ENCODE measurements around the gene SH3RF3.

Gene SH3RF3

GRCh38 chr2:109436610-109437225, 307.7 kb downstream of the SH3RF3 start:
- DNase-seq (ENCODE audit: low spot score) = no peak

DNA sequence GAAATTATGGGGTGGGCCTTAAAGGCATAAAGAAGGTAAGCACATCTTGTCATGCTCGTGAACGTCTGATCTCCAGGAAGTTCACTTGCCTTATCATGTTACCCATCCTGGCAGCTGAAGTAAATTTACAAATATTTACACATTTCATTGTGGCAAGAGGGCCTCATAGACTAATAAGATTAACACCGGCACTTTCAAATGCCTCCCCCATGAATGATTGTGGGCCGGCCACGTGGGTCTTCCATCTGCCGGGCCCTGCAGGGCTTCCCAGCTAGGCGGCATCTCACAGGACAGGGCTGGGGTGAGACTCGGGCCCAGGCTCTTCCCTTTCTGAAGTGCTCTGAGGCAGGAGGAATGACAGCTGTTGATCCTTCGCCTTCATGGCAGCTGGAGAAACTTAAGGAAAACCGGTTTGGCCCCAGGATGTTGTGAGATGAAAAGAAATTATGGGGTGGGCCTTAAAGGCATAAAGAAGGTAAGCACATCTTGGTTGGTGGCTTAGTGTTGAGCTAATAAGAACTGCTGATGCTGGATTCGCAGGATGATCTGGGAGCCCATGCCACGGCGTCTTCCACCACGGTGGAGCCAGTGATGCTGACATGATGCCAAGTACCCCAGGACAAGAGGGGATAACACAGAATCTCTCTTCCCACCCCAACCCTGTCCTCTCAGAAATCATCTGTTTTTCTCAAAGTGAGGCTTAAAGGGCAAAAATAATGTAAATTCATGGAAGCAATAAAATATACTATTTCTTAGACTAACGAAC, 308.5 kb downstream of the SH3RF3 start:
- no peak for DNase-seq (ENCODE audit: low spot score)

- DNase-seq (ENCODE audit: low spot score) = no peak
Observed at GRCh38 chr2:109438146-109438545, 309.1 kb downstream of the SH3RF3 start.

DNA sequence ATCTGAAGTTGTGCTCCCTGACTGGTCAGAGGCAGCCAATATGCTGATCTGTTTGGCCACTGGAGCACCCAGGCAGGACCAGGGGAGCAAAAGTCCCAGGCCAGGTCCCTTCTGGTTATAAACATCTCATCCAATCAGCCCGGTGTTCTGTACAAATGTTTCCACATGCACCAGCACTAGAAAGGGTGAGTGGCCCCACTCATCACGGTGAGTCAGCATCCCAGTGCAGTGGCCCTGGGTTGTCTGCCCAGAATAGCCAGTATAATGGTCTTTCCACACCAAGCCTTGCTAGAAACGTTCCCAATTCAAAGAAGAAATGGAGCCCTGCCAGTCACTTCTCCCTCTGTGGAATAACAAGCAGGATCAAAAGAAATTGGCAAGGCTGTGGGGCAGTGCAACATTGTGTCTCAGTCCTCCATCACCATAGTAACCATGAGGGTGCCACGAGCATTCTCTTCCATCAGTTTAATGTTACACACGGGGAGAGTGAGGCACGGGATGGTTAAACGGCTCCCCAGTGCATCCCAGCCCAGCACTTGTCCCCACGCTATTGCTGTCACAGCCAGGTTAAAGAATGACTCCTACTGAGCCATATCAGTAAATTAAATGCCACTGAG, 309.9 kb downstream of the SH3RF3 start:
- DNase-seq (ENCODE audit: low spot score) = no peak

DNA sequence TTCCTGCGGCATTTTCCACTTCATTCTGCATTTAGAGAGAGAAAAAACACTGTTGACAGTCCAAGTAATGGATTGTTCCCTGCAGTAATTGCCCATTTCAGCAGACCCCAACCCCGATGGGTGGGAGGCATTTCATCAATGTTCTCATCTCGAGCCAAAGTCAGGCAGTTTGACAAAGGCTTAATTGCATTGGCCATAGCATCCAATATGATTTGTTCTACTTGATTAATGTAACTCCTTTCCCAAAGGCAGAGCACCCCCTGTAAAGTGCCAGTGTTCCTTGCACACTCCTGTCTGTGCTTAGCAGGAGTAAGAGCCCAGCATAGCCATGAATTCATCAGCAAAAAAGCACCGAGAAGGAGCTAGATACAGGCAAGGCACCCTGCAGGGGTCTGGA, 310.4 kb downstream of the SH3RF3 start:
- DNase-seq (ENCODE audit: low spot score) = no peak

- no peak for DNase-seq (ENCODE audit: low spot score)
Observed at GRCh38 chr2:109439986-109440385, 311.0 kb downstream of the SH3RF3 start.

- no peak for DNase-seq (ENCODE audit: low spot score)
Observed at GRCh38 chr2:109440499-109441156, 311.6 kb downstream of the SH3RF3 start.

- DNase-seq (ENCODE audit: low spot score) = no peak
Observed at GRCh38 chr2:109442715-109443319, 313.8 kb downstream of the SH3RF3 start.

DNA sequence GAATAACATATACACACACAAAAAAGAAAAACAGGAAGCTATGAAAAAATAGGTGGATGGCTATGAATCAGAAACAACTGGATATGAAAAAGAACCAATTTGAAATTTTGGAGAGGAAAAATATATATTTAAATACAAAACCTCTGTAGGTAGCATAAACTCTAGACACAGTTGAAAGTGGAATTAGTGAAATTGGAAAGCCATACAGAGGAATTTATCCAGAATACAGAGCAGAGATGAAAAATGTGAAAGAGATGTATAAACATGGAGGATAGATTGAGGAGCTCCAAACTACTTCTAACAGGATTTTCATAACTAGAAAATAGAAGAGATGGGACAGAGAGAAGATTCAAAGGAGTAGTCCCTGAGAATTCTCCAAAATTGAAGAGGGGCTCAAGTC, 315.9 kb downstream of the SH3RF3 start:
- DNase-seq (ENCODE audit: low spot score) = no peak

DNA sequence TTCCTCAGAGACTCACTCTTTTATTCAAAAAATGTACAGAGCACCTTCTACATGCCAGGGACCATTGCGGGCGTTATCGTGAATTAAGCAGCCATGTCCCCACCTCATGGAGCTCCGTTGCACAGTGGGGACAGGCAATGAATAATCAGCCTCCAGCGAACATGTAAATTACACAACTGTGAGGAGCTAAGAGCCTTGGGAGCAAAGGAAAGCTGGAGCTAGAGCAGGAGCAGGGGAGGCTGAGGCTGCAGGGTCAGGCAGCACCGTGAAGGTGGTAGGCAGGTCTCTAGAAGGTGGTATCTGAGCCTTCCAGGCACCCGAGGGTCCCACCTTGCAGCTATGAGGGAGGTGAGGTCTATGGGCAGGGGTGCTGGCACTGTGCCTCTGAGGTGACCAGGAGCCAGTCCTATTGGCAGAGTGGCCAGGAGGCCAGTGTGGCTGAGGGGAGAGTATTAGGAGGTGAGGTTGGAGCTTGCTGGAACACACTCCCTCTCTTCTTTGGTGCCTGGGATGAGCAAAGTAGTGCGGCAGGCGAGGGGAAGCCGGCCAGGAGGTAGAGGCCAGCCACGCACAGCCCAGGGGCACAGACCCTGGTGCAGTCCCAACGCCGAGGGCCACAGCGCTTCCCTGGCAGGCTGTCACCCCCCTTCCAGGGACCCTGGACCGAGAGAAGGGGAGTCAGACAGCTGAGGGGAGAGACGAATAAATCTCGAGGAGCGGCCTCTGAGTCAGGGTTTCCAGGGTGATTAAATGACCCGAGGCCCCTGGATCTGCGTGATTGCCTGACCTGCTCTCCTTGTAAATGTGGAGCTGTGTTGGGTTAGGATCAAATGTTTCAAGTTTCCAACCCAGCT, 317.5 kb downstream of the SH3RF3 start:
- DNase-seq (ENCODE audit: low spot score) = no peak

GRCh38 chr2:109447251-109447661, 318.3 kb downstream of the SH3RF3 start:
- DNase-seq (ENCODE audit: low spot score) = no peak

- no peak for DNase-seq (ENCODE audit: low spot score)
Observed at GRCh38 chr2:109447776-109448175, 318.8 kb downstream of the SH3RF3 start.

GRCh38 chr2:109448207-109448606, 319.2 kb downstream of the SH3RF3 start:
- no peak for DNase-seq (ENCODE audit: low spot score)

GRCh38 chr2:109448946-109449788, 320.2 kb downstream of the SH3RF3 start:
- peak; percentile 9 for DNase-seq (ENCODE audit: low spot score)

- DNase-seq (ENCODE audit: low spot score) = no peak
Observed at GRCh38 chr2:109450574-109451273, 321.7 kb downstream of the SH3RF3 start.

- no peak for DNase-seq (ENCODE audit: low spot score)
Observed at GRCh38 chr2:109451671-109452070, 322.7 kb downstream of the SH3RF3 start.

GRCh38 chr2:109452318-109453305, 323.6 kb downstream of the SH3RF3 start:
- DNase-seq (ENCODE audit: low spot score) = no peak

DNA sequence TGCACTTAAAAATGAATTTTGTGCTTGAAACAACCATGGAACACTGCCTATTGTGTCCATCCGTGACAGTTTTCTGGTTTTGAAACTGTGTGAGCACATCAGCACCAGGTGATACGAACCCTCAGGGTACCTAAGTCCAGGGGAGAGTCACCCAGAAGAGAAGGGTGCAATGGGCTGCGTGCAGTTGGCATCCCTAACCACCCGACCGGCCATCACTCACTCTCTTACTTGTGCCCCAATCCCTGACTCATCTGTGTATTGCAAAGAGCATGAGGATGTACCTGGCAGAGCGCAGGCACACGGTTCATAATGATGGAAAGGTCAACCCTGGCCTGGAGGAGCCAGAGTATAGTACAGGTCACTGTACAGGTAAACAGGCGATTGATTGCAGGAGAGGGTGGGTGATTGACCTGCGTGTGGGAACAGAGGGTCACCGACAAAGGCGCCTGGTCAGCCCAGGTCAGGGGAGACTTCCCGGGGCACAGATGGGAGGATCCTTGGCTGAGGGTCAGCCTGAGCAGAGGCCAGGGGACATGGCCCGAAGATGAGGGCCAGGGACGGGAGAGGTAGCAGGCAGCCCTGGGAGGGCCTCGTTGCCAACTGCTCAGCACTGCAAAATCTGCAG, 324.5 kb downstream of the SH3RF3 start:
- no peak for DNase-seq (ENCODE audit: low spot score)

Measured in NAMALWA (cell line).